Activated CD8-positive, alpha-beta memory T cell treated with anti-CD3 and anti-CD28 coated beads for 24 hours (primary cell): ENCODE data around the gene AGGF1.
"Not testable (repeated sequence)": the region's sequence is repeated elsewhere in the genome, so short reads cannot be mapped to it uniquely, and the experiment has no call there.

Source experiments
- DNase-seq: peaks from one replicate; pipeline ENCODE4 v3.0.0-alpha.2; 2020

The AGGF1 gene

GRCh38 chr5:77030097-77031071, at the start of gene AGGF1:
TSS of gene AGGF1 (plus strand) at chr5:77030404. CDS start at chr5:77030767, 363 bp downstream.
- DNase-seq = peak; percentile 93

GRCh38 chr5:76980518-76981144, 49.6 kb upstream of the AGGF1 start:
- no peak for DNase-seq

- no peak for DNase-seq
Measured at GRCh38 chr5:76982450-76982849, 47.8 kb upstream of the AGGF1 start.

GRCh38 chr5:76983468-76983867, 46.7 kb upstream of the AGGF1 start:
- DNase-seq = no peak

- DNase-seq = no peak
Measured at GRCh38 chr5:76986825-76987526, 43.2 kb upstream of the AGGF1 start.

GRCh38 chr5:76990899-76991459, 39.2 kb upstream of the AGGF1 start:
- DNase-seq = no peak

GRCh38 chr5:76993436-76993835, 36.8 kb upstream of the AGGF1 start:
- DNase-seq = not testable (repeated sequence)

GRCh38 chr5:76994337-76994736, 35.9 kb upstream of the AGGF1 start:
- DNase-seq = no peak

- DNase-seq = not testable (repeated sequence)
Measured at GRCh38 chr5:76998251-76998650, 32.0 kb upstream of the AGGF1 start.

GRCh38 chr5:76999451-76999850, 30.8 kb upstream of the AGGF1 start:
- no peak for DNase-seq

- DNase-seq = no peak
Measured at GRCh38 chr5:77003246-77003645, 27.0 kb upstream of the AGGF1 start.

- no peak for DNase-seq
Measured at GRCh38 chr5:77006124-77006523, 24.1 kb upstream of the AGGF1 start.

GRCh38 chr5:77008413-77008812, 21.8 kb upstream of the AGGF1 start:
- DNase-seq = no peak

GRCh38 chr5:77010243-77010642, 20.0 kb upstream of the AGGF1 start:
- no peak for DNase-seq

- DNase-seq = no peak
Measured at GRCh38 chr5:77011498-77011897, 18.7 kb upstream of the AGGF1 start.

- no peak for DNase-seq
Measured at GRCh38 chr5:77012601-77013000, 17.6 kb upstream of the AGGF1 start.

- DNase-seq = no peak
Measured at GRCh38 chr5:77015938-77016569, 14.2 kb upstream of the AGGF1 start.

- no peak for DNase-seq
Measured at GRCh38 chr5:77016962-77017361, 13.2 kb upstream of the AGGF1 start.

- DNase-seq = no peak
Measured at GRCh38 chr5:77017668-77018067, 12.5 kb upstream of the AGGF1 start.

- DNase-seq = no peak
Measured at GRCh38 chr5:77022511-77023417, 7.4 kb upstream of the AGGF1 start.

GRCh38 chr5:77024490-77024889, 5.7 kb upstream of the AGGF1 start:
- no peak for DNase-seq
